ENCODE measurements around the gene NTM.

The NTM gene

DNA sequence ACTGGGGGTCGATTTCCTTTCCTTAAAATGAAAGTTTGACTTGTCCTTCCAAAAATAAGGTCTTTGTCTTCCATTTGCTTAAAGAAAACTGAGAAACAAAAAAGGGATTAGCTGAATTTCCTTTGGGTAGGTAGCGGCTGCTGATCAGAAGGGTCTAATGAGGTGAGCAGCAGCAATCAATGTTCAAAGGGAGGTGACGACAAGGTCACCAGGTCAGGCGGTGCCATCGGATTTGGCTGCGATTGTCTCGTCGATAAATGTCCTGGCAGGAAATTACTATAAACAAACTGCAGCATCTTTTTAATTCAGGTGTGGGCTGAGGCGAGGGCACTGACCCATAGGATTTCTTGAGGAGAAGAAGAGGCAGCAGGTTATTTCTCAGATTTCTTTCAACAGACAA, 480.1 kb downstream of the NTM start:
- H4K20me1 ChIP-seq (ENCODE audit: insufficient read depth, low read length, poor library complexity, severe bottlenecking), result no peaks in the 10 kb centered on the region
- no peaks in the 10 kb centered on the region for H3K27me3 ChIP-seq (ENCODE audit: insufficient read depth, low read length, poor library complexity, severe bottlenecking)
- no peaks in the 10 kb centered on the region for H3K9me3 ChIP-seq (ENCODE audit: insufficient read depth, low read depth, low read length)
- no peaks in the 10 kb centered on the region for H3K9me2 ChIP-seq (replicated peaks; ENCODE audit: low read depth, low read length)
- H3K4me1 ChIP-seq (ENCODE audit: insufficient read depth, low read length, poor library complexity, severe bottlenecking), result no peaks in the 10 kb centered on the region
- TF ChIP-seq, protein P1, sequence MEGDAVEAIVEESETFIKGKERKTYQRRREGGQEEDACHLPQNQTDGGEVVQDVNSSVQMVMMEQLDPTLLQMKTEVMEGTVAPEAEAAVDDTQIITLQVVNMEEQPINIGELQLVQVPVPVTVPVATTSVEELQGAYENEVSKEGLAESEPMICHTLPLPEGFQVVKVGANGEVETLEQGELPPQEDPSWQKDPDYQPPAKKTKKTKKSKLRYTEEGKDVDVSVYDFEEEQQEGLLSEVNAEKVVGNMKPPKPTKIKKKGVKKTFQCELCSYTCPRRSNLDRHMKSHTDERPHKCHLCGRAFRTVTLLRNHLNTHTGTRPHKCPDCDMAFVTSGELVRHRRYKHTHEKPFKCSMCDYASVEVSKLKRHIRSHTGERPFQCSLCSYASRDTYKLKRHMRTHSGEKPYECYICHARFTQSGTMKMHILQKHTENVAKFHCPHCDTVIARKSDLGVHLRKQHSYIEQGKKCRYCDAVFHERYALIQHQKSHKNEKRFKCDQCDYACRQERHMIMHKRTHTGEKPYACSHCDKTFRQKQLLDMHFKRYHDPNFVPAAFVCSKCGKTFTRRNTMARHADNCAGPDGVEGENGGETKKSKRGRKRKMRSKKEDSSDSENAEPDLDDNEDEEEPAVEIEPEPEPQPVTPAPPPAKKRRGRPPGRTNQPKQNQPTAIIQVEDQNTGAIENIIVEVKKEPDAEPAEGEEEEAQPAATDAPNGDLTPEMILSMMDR (conservative IDR thresholded peaks at IDR 0.05; ENCODE audit: low read length), result no peak
- TF ChIP-seq EZH2phosphoT487 (IDR thresholded peaks at IDR 0.05; ENCODE audit: borderline replicate concordance), result no peak
- H3K4me2 ChIP-seq (ENCODE audit: low read depth, low read length, poor library complexity, severe bottlenecking), result no peak overlapping the region
- H3F3A ChIP-seq (ENCODE audit: low read depth), result no peaks in the 10 kb centered on the region
- no peak overlapping the region for H3K4me3 ChIP-seq (ENCODE audit: low read length, poor library complexity, severe bottlenecking)
- no peaks in the 10 kb centered on the region for H3K79me2 ChIP-seq (ENCODE audit: insufficient read depth, low read length)
- no peak overlapping the region for H3K9ac ChIP-seq (ENCODE audit: low read depth, low read length, poor library complexity, severe bottlenecking)
- H2AFZ ChIP-seq (ENCODE audit: low read length), result no peak overlapping the region
- H3K36me3 ChIP-seq (ENCODE audit: insufficient read depth, low read length), result no peaks in the 10 kb centered on the region

DNA sequence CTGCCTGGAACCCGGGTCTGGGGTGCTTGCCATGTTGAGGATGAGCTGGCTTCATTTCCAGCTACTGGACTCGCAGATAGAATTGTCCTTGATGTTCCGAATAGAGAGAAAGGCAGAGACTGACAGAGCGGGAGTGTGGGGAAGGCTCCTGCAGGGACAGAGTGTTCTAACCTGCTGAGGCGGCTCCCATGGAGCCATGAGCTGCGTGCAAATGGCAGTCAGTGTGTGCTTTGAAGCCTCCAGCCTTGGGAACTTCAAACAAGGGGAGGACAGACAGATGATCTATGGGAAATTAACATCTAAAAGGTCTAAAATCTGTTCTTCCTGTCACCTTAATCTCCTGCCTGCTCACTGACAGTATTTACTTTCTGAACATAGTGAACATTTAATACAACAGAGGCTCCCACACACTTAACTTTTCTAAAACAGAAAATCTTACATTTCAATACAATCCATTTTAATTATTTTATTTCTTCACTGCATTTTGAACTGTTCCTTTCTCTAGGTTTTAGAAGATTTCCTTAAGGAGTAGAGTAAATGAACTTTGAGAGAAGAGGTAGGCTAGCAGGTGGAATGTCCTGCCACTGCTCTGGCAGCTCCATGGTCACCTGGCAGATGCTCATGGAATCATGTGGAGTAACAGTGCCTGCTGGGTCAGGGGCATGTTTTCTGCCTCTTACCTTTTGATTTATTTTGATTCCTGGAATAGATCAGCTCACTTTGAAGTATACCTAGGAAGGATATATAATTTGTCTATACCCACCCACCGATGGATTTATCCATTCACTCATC, 481.7 kb downstream of the NTM start:
- Histone ChIP-seq H2AFZ (ENCODE audit: low read length) (no peak overlapping the region), H3K9me2 (replicated peaks; ENCODE audit: low read depth, low read length) (no peaks in the 10 kb centered on the region), H3K27me3 (ENCODE audit: insufficient read depth, low read length, poor library complexity, severe bottlenecking) (no peaks in the 10 kb centered on the region), H3K36me3 (ENCODE audit: insufficient read depth, low read length) (no peaks in the 10 kb centered on the region), H3K4me3 (ENCODE audit: low read length, poor library complexity, severe bottlenecking) (no peak overlapping the region), H3F3A (ENCODE audit: low read depth) (no peaks in the 10 kb centered on the region), H4K20me1 (ENCODE audit: insufficient read depth, low read length, poor library complexity, severe bottlenecking) (no peaks in the 10 kb centered on the region), H3K9me3 (ENCODE audit: insufficient read depth, low read depth, low read length) (no peaks in the 10 kb centered on the region), H3K9ac (ENCODE audit: low read depth, low read length, poor library complexity, severe bottlenecking) (no peak overlapping the region), H3K79me2 (ENCODE audit: insufficient read depth, low read length) (no peaks in the 10 kb centered on the region), H3K4me1 (ENCODE audit: insufficient read depth, low read length, poor library complexity, severe bottlenecking) (no peaks in the 10 kb centered on the region), H3K4me2 (ENCODE audit: low read depth, low read length, poor library complexity, severe bottlenecking) (no peak overlapping the region)
- no peak for TF ChIP-seq EZH2phosphoT487 (IDR thresholded peaks at IDR 0.05; ENCODE audit: borderline replicate concordance)
- TF ChIP-seq, protein P1 (conservative IDR thresholded peaks at IDR 0.05; ENCODE audit: low read length), result no peak

DNA sequence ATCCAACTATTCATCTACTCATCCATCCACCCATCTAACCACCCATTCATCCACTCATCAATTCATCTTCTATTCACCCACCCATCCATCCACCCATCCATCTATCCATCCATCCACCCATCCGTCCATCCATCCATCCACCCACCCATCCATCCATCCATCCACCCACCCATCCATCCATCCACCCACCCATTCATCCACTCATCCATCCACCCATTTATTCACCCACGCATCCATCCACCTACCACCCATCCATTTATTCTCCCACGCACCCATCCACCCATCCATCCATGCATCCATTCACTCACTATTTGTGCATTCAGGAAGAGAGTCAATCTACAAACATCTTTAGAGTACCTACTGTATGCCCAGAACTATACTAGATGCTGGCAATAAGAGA, 482.3 kb downstream of the NTM start:
- no peaks in the 10 kb centered on the region for H3K4me1 ChIP-seq (ENCODE audit: insufficient read depth, low read length, poor library complexity, severe bottlenecking)
- H3K27me3 ChIP-seq (ENCODE audit: insufficient read depth, low read length, poor library complexity, severe bottlenecking), result no peaks in the 10 kb centered on the region
- no peaks in the 10 kb centered on the region for H3F3A ChIP-seq (ENCODE audit: low read depth)
- H3K4me3 ChIP-seq (ENCODE audit: low read length, poor library complexity, severe bottlenecking), result no peak overlapping the region
- H3K36me3 ChIP-seq (ENCODE audit: insufficient read depth, low read length), result no peaks in the 10 kb centered on the region
- H4K20me1 ChIP-seq (ENCODE audit: insufficient read depth, low read length, poor library complexity, severe bottlenecking), result no peaks in the 10 kb centered on the region
- TF ChIP-seq, protein P1 (conservative IDR thresholded peaks at IDR 0.05; ENCODE audit: low read length), result no peak
- no peak for TF ChIP-seq EZH2phosphoT487 (IDR thresholded peaks at IDR 0.05; ENCODE audit: borderline replicate concordance)
- no peaks in the 10 kb centered on the region for H3K79me2 ChIP-seq (ENCODE audit: insufficient read depth, low read length)
- H3K4me2 ChIP-seq (ENCODE audit: low read depth, low read length, poor library complexity, severe bottlenecking), result no peak overlapping the region
- H3K9ac ChIP-seq (ENCODE audit: low read depth, low read length, poor library complexity, severe bottlenecking), result no peak overlapping the region
- no peaks in the 10 kb centered on the region for H3K9me3 ChIP-seq (ENCODE audit: insufficient read depth, low read depth, low read length)
- no peak overlapping the region for H2AFZ ChIP-seq (ENCODE audit: low read length)
- no peaks in the 10 kb centered on the region for H3K9me2 ChIP-seq (replicated peaks; ENCODE audit: low read depth, low read length)

Measured in Loucy (cell line).